ENCODE measurements around the gene KRT75. TPM values are rescaled to one million over a fixed set of nuclear protein-coding genes. Genes with fewer than 3 reads are reported as not detected.

KRT75 gene
- total RNA-seq, 1 experiment from 2014 or later = not detected

DNA sequence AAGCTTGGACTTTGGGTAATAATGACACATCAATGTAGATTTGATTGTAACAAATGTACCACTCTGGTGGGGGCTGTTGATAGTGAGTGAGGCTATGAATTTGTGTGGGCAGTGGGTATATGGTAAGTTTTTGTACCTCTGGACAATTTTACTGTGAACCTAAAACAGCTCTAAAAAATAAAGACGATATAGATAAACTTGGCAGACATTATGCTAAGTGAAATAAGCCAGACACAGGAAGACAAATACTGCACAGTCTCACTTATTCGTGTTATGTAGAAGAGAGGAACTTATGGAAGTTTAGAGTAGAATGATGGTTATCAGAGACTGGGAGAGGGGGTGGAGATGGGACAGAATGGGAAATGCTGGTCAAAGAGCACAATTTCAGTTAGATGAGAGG, 30.7 kb upstream of the KRT75 start:
- no peaks in the 10 kb centered on the region for H4K20me1 ChIP-seq (ENCODE audit: control insufficient read depth, insufficient read depth, insufficient read length)
- H3K18ac ChIP-seq (ENCODE audit: insufficient read length, low read depth, low read length) = no peak overlapping the region
- H3K9ac ChIP-seq (ENCODE audit: extremely low read depth, insufficient read length, low read length) = no peak overlapping the region
- H3K79me2 ChIP-seq (ENCODE audit: insufficient read depth, low read length) = no peaks in the 10 kb centered on the region
- Mint-ChIP-seq H3K27ac (no peak overlapping the region), H3K9me3 (peaks cover 0 to 5% of the 10 kb centered on the region in 2 experiments; a peak in 3 of 5 replicates), H3K36me3 (ENCODE audit: insufficient read depth in 1 of 3, low read depth in 3 of 3) (no peaks in the 10 kb centered on the region; a peak in 1 of 7 replicates), H3K27me3 (ENCODE audit: low read depth) (peaks cover 5% of the 10 kb centered on the region), H3K4me1 (no peaks in the 10 kb centered on the region), H3K4me3 (no peak overlapping the region)
- H4K91ac ChIP-seq (ENCODE audit: insufficient read length, low read depth, low read length) = no peak overlapping the region
- no peak overlapping the region for H2BK15ac ChIP-seq (ENCODE audit: low read depth, low read length)
- no peaks in the 10 kb centered on the region for H3K4me1 ChIP-seq (ENCODE audit: insufficient read depth, low read length)
- no peak overlapping the region for H3K27ac ChIP-seq (ENCODE audit: insufficient read length, low read depth, low read length)
- H3T11ph ChIP-seq (ENCODE audit: low read length) = no peak overlapping the region
- H3K23ac ChIP-seq (ENCODE audit: insufficient read length, low read depth, low read length) = no peak overlapping the region
- no peak overlapping the region for H2BK12ac ChIP-seq (ENCODE audit: insufficient read length, low read depth, low read length)
- H3K23me2 ChIP-seq (ENCODE audit: insufficient read length, low read depth, low read length, poor library complexity, severe bottlenecking) = no peaks in the 10 kb centered on the region
- no peak overlapping the region for H2BK20ac ChIP-seq (ENCODE audit: low read depth, low read length, poor library complexity, severe bottlenecking)
- TF ChIP-seq, protein P1, sequence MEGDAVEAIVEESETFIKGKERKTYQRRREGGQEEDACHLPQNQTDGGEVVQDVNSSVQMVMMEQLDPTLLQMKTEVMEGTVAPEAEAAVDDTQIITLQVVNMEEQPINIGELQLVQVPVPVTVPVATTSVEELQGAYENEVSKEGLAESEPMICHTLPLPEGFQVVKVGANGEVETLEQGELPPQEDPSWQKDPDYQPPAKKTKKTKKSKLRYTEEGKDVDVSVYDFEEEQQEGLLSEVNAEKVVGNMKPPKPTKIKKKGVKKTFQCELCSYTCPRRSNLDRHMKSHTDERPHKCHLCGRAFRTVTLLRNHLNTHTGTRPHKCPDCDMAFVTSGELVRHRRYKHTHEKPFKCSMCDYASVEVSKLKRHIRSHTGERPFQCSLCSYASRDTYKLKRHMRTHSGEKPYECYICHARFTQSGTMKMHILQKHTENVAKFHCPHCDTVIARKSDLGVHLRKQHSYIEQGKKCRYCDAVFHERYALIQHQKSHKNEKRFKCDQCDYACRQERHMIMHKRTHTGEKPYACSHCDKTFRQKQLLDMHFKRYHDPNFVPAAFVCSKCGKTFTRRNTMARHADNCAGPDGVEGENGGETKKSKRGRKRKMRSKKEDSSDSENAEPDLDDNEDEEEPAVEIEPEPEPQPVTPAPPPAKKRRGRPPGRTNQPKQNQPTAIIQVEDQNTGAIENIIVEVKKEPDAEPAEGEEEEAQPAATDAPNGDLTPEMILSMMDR (conservative IDR thresholded peaks at IDR 0.05) = no peak
- H3K27me3 ChIP-seq (ENCODE audit: insufficient read depth, low read length) = no peaks in the 10 kb centered on the region
- no peak overlapping the region for H2AFZ ChIP-seq (ENCODE audit: low read length)
- no peak overlapping the region for H2BK5ac ChIP-seq (ENCODE audit: insufficient read length, low read length)
- H2AK5ac ChIP-seq (ENCODE audit: insufficient read length, low read length) = no peak overlapping the region
- H3K4me2 ChIP-seq (ENCODE audit: insufficient read depth, insufficient read length, low read length) = no peak overlapping the region
- no CpG with 5 or more reads among the region's 2 CpGs for WGBS (ENCODE audit: extremely low coverage, insufficient read length, low lambda C conversion rate)
- no peaks in the 10 kb centered on the region for H3K9me3 ChIP-seq (ENCODE audit: control insufficient read depth, low read depth, low read length)
- H4K5ac ChIP-seq (ENCODE audit: insufficient read length, low read depth, low read length) = no peak overlapping the region
- H3K56ac ChIP-seq (ENCODE audit: insufficient read length, low read depth, low read length) = no peak overlapping the region
- no peak overlapping the region for H4K8ac ChIP-seq (replicated peaks; ENCODE audit: insufficient read length, low read depth, low read length)
- H3K14ac ChIP-seq (ENCODE audit: insufficient read depth, low read length) = no peak overlapping the region
- H2BK120ac ChIP-seq (ENCODE audit: low read depth, low read length, poor library complexity, severe bottlenecking) = no peak overlapping the region
- H3K4ac ChIP-seq (ENCODE audit: low read depth, low read length) = no peak overlapping the region
- no peak for DNase-seq
- H3K79me1 ChIP-seq (ENCODE audit: insufficient read depth, low read depth, low read length, poor library complexity, severe bottlenecking) = no peaks in the 10 kb centered on the region
